K562 (cell line): Measurements from ENCODE around the gene CELSR1. TPM values are rescaled to one million over a fixed set of nuclear protein-coding genes. Genes with fewer than 3 reads are reported as not detected.

ENCODE experiments used
- ZSCAN29 ChIP-seq: fragments of 450-650 bp; IDR thresholded peaks from 2 replicates; pipeline ENCODE4 v1.6.1; 2017
- polyA plus RNA-seq, 8 experiments: library from polyadenylated mRNA; depleted of rRNA in 4 of 8; stranded (reverse) in 5 of 8; unstranded in 3 of 8; fragments of >200 nt; fragmentation: Nextera tagmentation in 2 of 8; fragmentation: Illumina TruSeq in 1 of 8; extraction: Ambion mirVana in 2 of 8; extraction: Trizol in 1 of 8; gene quantifications; 2 replicates each; pipeline versions ENCODE4 v1.2.1 to v1.2.3, GENCODE V29; 2011 to 2014; ENCODE audit warnings: inconsistent platforms in 1 of 8, missing spikeins in 1 of 8
- total RNA-seq, 7 experiments: library from RNA; depleted of rRNA in 6 of 7; stranded (reverse); fragments of >200 nt in 6 of 7; fragmentation: Illumina TruSeq in 2 of 7; extraction: Trizol in 2 of 7; gene quantifications; 2 replicates each; pipeline versions ENCODE4 v1.2.1 to v1.2.3, GENCODE V29; 2011 to 2021; ENCODE audit warnings: low replicate concordance in 1 of 7
- TF ChIP-seq, protein P1 (sequence below): fragments of 450-650 bp; formaldehyde crosslinking; IDR thresholded peaks from 2 replicates; pipeline ENCODE4 v1.4.0; 2020; ENCODE audit warnings: mild to moderate bottlenecking, moderate library complexity
- TF ChIP-seq, protein P2 (sequence below): fragments of 450-650 bp; IDR thresholded peaks from 2 replicates; pipeline ENCODE4 v1.6.1; 2016; ENCODE audit warnings: mild to moderate bottlenecking, moderate library complexity

CELSR1 gene
- total and polyA plus RNA-seq, 9 of the 15 experiments (the other 6 are each of a cell fraction or from before 2014, with no cell fraction given) = under 0.01 to 0.09 TPM; not detected in 7

DNA sequence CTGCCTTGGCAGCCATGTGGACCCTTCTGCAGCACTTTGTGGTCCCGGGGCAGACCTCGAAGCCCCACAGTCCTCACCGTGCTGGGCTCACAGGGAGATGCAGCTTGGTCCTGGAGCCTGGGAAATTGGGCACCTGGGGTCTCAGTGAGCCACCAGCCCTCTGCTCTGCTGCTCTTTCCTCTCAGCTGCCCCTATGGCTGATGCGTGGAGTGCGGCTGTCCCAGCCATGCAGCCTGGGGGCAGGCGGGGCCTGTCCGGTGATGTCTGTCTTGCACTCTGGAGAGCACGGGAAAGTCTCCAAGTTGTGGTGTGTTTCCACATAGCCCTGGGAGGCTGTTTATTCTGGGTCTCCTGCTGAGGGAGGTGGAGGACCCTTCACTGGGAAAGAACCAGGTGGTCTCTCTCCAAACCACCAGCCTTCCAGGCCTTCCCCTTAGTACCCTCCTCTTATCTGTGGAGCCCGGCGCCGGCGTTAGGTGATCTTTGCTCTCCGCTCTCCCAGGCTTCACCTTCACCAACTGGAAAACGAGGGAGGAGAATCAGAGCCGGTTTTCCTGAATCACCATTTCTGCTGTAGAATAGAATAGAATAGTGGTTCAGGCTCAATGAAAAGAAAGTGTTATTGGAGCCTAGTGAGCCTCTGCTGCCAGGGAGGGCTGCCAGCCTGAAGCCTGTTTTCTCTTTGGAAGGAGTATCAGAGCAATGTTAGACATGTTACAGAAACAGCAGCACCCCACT, 41.6 kb upstream of the CELSR1 start (continued):
- TF ChIP-seq, protein P1, sequence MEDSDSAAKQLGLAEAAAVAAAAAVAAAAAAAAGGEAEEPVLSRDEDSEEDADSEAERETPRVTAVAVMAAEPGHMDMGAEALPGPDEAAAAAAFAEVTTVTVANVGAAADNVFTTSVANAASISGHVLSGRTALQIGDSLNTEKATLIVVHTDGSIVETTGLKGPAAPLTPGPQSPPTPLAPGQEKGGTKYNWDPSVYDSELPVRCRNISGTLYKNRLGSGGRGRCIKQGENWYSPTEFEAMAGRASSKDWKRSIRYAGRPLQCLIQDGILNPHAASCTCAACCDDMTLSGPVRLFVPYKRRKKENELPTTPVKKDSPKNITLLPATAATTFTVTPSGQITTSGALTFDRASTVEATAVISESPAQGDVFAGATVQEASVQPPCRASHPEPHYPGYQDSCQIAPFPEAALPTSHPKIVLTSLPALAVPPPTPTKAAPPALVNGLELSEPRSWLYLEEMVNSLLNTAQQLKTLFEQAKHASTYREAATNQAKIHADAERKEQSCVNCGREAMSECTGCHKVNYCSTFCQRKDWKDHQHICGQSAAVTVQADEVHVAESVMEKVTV (CRISPR knock-in tag) = no peak
- TF ChIP-seq, protein P2, sequence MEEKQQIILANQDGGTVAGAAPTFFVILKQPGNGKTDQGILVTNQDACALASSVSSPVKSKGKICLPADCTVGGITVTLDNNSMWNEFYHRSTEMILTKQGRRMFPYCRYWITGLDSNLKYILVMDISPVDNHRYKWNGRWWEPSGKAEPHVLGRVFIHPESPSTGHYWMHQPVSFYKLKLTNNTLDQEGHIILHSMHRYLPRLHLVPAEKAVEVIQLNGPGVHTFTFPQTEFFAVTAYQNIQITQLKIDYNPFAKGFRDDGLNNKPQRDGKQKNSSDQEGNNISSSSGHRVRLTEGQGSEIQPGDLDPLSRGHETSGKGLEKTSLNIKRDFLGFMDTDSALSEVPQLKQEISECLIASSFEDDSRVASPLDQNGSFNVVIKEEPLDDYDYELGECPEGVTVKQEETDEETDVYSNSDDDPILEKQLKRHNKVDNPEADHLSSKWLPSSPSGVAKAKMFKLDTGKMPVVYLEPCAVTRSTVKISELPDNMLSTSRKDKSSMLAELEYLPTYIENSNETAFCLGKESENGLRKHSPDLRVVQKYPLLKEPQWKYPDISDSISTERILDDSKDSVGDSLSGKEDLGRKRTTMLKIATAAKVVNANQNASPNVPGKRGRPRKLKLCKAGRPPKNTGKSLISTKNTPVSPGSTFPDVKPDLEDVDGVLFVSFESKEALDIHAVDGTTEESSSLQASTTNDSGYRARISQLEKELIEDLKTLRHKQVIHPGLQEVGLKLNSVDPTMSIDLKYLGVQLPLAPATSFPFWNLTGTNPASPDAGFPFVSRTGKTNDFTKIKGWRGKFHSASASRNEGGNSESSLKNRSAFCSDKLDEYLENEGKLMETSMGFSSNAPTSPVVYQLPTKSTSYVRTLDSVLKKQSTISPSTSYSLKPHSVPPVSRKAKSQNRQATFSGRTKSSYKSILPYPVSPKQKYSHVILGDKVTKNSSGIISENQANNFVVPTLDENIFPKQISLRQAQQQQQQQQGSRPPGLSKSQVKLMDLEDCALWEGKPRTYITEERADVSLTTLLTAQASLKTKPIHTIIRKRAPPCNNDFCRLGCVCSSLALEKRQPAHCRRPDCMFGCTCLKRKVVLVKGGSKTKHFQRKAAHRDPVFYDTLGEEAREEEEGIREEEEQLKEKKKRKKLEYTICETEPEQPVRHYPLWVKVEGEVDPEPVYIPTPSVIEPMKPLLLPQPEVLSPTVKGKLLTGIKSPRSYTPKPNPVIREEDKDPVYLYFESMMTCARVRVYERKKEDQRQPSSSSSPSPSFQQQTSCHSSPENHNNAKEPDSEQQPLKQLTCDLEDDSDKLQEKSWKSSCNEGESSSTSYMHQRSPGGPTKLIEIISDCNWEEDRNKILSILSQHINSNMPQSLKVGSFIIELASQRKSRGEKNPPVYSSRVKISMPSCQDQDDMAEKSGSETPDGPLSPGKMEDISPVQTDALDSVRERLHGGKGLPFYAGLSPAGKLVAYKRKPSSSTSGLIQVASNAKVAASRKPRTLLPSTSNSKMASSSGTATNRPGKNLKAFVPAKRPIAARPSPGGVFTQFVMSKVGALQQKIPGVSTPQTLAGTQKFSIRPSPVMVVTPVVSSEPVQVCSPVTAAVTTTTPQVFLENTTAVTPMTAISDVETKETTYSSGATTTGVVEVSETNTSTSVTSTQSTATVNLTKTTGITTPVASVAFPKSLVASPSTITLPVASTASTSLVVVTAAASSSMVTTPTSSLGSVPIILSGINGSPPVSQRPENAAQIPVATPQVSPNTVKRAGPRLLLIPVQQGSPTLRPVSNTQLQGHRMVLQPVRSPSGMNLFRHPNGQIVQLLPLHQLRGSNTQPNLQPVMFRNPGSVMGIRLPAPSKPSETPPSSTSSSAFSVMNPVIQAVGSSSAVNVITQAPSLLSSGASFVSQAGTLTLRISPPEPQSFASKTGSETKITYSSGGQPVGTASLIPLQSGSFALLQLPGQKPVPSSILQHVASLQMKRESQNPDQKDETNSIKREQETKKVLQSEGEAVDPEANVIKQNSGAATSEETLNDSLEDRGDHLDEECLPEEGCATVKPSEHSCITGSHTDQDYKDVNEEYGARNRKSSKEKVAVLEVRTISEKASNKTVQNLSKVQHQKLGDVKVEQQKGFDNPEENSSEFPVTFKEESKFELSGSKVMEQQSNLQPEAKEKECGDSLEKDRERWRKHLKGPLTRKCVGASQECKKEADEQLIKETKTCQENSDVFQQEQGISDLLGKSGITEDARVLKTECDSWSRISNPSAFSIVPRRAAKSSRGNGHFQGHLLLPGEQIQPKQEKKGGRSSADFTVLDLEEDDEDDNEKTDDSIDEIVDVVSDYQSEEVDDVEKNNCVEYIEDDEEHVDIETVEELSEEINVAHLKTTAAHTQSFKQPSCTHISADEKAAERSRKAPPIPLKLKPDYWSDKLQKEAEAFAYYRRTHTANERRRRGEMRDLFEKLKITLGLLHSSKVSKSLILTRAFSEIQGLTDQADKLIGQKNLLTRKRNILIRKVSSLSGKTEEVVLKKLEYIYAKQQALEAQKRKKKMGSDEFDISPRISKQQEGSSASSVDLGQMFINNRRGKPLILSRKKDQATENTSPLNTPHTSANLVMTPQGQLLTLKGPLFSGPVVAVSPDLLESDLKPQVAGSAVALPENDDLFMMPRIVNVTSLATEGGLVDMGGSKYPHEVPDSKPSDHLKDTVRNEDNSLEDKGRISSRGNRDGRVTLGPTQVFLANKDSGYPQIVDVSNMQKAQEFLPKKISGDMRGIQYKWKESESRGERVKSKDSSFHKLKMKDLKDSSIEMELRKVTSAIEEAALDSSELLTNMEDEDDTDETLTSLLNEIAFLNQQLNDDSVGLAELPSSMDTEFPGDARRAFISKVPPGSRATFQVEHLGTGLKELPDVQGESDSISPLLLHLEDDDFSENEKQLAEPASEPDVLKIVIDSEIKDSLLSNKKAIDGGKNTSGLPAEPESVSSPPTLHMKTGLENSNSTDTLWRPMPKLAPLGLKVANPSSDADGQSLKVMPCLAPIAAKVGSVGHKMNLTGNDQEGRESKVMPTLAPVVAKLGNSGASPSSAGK = peak; percentile 38; the same call in 1 of the 2 replicates
- TF ChIP-seq ZSCAN29 = no peak
